GM23338 (cell line): ENCODE results near the gene TMEM43.

Source experiments
- CREB1 ChIP-seq: fragments of 250-450 bp; sonication (Bioruptor Pico); IDR thresholded peaks from 2 replicates; pipeline ENCODE4 v1.5.0; 2020; ENCODE audit warnings: low read depth, mild to moderate bottlenecking, moderate library complexity
- EZH2 ChIP-seq: fragments of 200-600 bp; sonication (generic); IDR thresholded peaks from one replicate; pipeline ENCODE4 v1.8.0; 2017; ENCODE audit warnings: antibody characterized with exemption, mild to moderate bottlenecking, low read depth; ENCODE audit not compliant: unreplicated experiment
- EZH2phosphoT487 ChIP-seq: fragments of 200-600 bp; sonication (generic); IDR thresholded peaks from one replicate; pipeline ENCODE4 v1.8.1; 2018; ENCODE audit warnings: antibody characterized with exemption; ENCODE audit not compliant: unreplicated experiment
- JUNB ChIP-seq: IDR thresholded peaks from one replicate; pipeline ENCODE4 v1.6.1; 2016; ENCODE audit warnings: antibody characterized with exemption; ENCODE audit not compliant: unreplicated experiment
- NANOG ChIP-seq: IDR thresholded peaks from 2 replicates; pipeline ENCODE4 v1.6.1; 2016; ENCODE audit warnings: antibody characterized with exemption, borderline replicate concordance
- POLR2AphosphoS5 ChIP-seq: IDR thresholded peaks from 2 replicates; pipeline ENCODE4 v1.6.1; 2016; ENCODE audit warnings: antibody characterized with exemption, low read depth
- ZNF114 ChIP-seq: fragments of 250-450 bp; sonication (Bioruptor Pico); IDR thresholded peaks from 2 replicates; pipeline ENCODE4 v1.5.0; 2020; ENCODE audit warnings: mild to moderate bottlenecking, moderate library complexity
- ZNF331 ChIP-seq: fragments of 250-450 bp; sonication (Bioruptor Pico); IDR thresholded peaks from 2 replicates; pipeline ENCODE4 v1.5.0; 2020; ENCODE audit warnings: low read depth, mild to moderate bottlenecking, moderate library complexity
- TF ChIP-seq, protein P1 (sequence below), 2 experiments: fragments of 200-600 bp in 1 of 2; sonication (generic) in 1 of 2; conservative IDR thresholded peaks; 2 replicates each; pipeline versions ENCODE4 v1.5.1 to v1.6.1; 2016 to 2017; ENCODE audit warnings: antibody characterized with exemption in 2 of 2, low read depth in 2 of 2, mild to moderate bottlenecking in 2 of 2, moderate library complexity in 1 of 2
- TF ChIP-seq, protein P2 (sequence below): IDR thresholded peaks from one replicate; pipeline ENCODE4 v1.6.1; 2018; ENCODE audit warnings: antibody characterized with exemption; ENCODE audit not compliant: unreplicated experiment
- TF ChIP-seq, protein P3 (sequence below): fragments of 250-450 bp; sonication (Bioruptor Pico); IDR thresholded peaks from 2 replicates; pipeline ENCODE4 v1.5.0; 2020; ENCODE audit warnings: mild to moderate bottlenecking, moderate library complexity

DNA sequence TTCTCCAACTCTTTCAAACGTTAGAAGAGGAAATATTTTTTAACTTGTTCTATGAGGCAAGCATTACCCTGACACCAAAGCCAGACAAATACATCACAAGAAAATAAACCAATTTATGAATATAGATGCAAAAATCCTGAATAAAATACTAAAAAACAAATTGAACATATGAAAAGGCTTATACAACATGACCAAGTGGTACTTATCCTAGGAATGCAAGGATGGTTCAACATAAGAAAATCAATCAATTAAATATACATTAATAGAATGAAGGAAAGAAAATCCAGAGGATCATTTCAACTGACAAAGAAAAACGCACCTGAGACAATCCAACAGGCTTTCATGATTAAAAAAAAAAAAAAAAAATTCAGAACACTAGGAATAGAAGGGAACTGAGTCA, 36.4 kb downstream of the TMEM43 start:
- TF ChIP-seq EZH2phosphoT487: no peak
- TF ChIP-seq, protein P1, sequence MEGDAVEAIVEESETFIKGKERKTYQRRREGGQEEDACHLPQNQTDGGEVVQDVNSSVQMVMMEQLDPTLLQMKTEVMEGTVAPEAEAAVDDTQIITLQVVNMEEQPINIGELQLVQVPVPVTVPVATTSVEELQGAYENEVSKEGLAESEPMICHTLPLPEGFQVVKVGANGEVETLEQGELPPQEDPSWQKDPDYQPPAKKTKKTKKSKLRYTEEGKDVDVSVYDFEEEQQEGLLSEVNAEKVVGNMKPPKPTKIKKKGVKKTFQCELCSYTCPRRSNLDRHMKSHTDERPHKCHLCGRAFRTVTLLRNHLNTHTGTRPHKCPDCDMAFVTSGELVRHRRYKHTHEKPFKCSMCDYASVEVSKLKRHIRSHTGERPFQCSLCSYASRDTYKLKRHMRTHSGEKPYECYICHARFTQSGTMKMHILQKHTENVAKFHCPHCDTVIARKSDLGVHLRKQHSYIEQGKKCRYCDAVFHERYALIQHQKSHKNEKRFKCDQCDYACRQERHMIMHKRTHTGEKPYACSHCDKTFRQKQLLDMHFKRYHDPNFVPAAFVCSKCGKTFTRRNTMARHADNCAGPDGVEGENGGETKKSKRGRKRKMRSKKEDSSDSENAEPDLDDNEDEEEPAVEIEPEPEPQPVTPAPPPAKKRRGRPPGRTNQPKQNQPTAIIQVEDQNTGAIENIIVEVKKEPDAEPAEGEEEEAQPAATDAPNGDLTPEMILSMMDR (conservative IDR thresholded peaks at IDR 0.05; ENCODE audit: low read depth in 2 of 2): no peak
- no peak for TF ChIP-seq EZH2
- no peak for TF ChIP-seq JUNB
- TF ChIP-seq POLR2AphosphoS5: no peak
- TF ChIP-seq, protein P2, sequence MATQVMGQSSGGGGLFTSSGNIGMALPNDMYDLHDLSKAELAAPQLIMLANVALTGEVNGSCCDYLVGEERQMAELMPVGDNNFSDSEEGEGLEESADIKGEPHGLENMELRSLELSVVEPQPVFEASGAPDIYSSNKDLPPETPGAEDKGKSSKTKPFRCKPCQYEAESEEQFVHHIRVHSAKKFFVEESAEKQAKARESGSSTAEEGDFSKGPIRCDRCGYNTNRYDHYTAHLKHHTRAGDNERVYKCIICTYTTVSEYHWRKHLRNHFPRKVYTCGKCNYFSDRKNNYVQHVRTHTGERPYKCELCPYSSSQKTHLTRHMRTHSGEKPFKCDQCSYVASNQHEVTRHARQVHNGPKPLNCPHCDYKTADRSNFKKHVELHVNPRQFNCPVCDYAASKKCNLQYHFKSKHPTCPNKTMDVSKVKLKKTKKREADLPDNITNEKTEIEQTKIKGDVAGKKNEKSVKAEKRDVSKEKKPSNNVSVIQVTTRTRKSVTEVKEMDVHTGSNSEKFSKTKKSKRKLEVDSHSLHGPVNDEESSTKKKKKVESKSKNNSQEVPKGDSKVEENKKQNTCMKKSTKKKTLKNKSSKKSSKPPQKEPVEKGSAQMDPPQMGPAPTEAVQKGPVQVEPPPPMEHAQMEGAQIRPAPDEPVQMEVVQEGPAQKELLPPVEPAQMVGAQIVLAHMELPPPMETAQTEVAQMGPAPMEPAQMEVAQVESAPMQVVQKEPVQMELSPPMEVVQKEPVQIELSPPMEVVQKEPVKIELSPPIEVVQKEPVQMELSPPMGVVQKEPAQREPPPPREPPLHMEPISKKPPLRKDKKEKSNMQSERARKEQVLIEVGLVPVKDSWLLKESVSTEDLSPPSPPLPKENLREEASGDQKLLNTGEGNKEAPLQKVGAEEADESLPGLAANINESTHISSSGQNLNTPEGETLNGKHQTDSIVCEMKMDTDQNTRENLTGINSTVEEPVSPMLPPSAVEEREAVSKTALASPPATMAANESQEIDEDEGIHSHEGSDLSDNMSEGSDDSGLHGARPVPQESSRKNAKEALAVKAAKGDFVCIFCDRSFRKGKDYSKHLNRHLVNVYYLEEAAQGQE: no peak
- no peak for TF ChIP-seq ZNF114 (CRISPR knock-in tag)
- TF ChIP-seq NANOG: no peak
- no peak for TF ChIP-seq CREB1 (CRISPR knock-in tag)
- TF ChIP-seq, protein P3, sequence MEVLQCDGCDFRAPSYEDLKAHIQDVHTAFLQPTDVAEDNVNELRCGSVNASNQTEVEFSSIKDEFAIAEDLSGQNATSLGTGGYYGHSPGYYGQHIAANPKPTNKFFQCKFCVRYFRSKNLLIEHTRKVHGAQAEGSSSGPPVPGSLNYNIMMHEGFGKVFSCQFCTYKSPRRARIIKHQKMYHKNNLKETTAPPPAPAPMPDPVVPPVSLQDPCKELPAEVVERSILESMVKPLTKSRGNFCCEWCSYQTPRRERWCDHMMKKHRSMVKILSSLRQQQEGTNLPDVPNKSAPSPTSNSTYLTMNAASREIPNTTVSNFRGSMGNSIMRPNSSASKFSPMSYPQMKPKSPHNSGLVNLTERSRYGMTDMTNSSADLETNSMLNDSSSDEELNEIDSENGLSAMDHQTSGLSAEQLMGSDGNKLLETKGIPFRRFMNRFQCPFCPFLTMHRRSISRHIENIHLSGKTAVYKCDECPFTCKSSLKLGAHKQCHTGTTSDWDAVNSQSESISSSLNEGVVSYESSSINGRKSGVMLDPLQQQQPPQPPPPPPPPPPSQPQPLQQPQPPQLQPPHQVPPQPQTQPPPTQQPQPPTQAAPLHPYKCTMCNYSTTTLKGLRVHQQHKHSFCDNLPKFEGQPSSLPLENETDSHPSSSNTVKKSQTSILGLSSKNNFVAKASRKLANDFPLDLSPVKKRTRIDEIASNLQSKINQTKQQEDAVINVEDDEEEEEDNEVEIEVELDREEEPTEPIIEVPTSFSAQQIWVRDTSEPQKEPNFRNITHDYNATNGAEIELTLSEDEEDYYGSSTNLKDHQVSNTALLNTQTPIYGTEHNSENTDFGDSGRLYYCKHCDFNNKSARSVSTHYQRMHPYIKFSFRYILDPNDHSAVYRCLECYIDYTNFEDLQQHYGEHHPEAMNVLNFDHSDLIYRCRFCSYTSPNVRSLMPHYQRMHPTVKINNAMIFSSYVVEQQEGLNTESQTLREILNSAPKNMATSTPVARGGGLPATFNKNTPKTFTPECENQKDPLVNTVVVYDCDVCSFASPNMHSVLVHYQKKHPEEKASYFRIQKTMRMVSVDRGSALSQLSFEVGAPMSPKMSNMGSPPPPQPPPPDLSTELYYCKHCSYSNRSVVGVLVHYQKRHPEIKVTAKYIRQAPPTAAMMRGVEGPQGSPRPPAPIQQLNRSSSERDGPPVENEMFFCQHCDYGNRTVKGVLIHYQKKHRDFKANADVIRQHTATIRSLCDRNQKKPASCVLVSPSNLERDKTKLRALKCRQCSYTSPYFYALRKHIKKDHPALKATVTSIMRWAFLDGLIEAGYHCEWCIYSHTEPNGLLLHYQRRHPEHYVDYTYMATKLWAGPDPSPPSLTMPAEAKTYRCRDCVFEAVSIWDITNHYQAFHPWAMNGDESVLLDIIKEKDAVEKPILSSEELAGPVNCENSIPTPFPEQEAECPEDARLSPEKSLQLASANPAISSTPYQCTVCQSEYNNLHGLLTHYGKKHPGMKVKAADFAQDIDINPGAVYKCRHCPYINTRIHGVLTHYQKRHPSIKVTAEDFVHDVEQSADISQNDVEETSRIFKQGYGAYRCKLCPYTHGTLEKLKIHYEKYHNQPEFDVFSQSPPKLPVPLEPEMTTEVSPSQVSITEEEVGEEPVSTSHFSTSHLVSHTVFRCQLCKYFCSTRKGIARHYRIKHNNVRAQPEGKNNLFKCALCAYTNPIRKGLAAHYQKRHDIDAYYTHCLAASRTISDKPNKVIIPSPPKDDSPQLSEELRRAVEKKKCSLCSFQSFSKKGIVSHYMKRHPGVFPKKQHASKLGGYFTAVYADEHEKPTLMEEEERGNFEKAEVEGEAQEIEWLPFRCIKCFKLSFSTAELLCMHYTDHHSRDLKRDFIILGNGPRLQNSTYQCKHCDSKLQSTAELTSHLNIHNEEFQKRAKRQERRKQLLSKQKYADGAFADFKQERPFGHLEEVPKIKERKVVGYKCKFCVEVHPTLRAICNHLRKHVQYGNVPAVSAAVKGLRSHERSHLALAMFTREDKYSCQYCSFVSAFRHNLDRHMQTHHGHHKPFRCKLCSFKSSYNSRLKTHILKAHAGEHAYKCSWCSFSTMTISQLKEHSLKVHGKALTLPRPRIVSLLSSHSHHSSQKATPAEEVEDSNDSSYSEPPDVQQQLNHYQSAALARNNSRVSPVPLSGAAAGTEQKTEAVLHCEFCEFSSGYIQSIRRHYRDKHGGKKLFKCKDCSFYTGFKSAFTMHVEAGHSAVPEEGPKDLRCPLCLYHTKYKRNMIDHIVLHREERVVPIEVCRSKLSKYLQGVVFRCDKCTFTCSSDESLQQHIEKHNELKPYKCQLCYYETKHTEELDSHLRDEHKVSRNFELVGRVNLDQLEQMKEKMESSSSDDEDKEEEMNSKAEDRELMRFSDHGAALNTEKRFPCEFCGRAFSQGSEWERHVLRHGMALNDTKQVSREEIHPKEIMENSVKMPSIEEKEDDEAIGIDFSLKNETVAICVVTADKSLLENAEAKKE (CRISPR knock-in tag): no peak
- no peak for TF ChIP-seq ZNF331
